ENCODE results near the gene RASSF3.

Gene RASSF3

GRCh38 chr12:64679487-64680001 is 69.2 kb downstream of the RASSF3 start:
- no peak for TF ChIP-seq EZH2 (IDR thresholded peaks at IDR 0.05; ENCODE audit: borderline replicate concordance, low read length)
- H3K9me3 ChIP-seq (ENCODE audit: low read length), result no peaks in the 10 kb centered on the region
- H2AFZ ChIP-seq (ENCODE audit: low read length), result no peak overlapping the region
- H4K20me1 ChIP-seq (ENCODE audit: insufficient read depth, low read length), result no peaks in the 10 kb centered on the region
- H3K79me2 ChIP-seq (ENCODE audit: insufficient read depth, low read length), result no peaks in the 10 kb centered on the region
- peak overlapping the region; percentile 23 for H3K27ac ChIP-seq (ENCODE audit: low read depth, low read length, poor library complexity, severe bottlenecking)
- H3K4me3 ChIP-seq (ENCODE audit: low read depth, low read length, poor library complexity, severe bottlenecking), result peak overlapping the region; percentile 12
- H3K36me3 ChIP-seq (ENCODE audit: insufficient read depth, low read length), result peaks cover 1% of the 10 kb centered on the region; the same call in 1 of the 2 replicates
- H3K4me1 ChIP-seq (ENCODE audit: insufficient read depth, low read length, severe bottlenecking), result peaks cover 22% of the 10 kb centered on the region
- H3F3A ChIP-seq (ENCODE audit: insufficient read depth, low read length), result no peaks in the 10 kb centered on the region
- H3K9me2 ChIP-seq (ENCODE audit: low read depth, low read length), result no peaks in the 10 kb centered on the region
- no peaks in the 10 kb centered on the region for H3K27me3 ChIP-seq (ENCODE audit: insufficient read depth, low read length)
- H3K4me2 ChIP-seq (ENCODE audit: low read length), result peak overlapping the region; percentile 41
- H3K9ac ChIP-seq (ENCODE audit: low read length), result no peak overlapping the region

DNA sequence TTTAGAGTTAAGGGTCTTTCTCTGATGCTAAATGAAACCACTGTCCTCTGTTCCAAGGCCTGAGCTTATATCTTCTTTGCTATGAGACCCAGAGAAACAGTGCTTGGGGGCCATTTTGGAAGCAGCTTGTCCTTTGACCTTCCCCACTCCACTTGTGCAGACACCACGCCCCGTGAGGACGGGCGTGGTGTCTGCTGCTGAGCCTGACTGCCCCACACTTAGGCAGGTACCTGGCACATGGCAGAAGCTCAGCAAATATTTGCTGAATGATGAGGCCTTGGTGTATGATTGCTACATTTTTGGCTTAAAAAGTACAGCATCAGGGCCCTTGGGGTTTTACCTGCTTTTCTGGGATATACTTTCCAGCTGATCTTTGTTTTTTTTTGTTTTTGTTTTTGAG is 69.9 kb downstream of the RASSF3 start:
- TF ChIP-seq, protein P1, sequence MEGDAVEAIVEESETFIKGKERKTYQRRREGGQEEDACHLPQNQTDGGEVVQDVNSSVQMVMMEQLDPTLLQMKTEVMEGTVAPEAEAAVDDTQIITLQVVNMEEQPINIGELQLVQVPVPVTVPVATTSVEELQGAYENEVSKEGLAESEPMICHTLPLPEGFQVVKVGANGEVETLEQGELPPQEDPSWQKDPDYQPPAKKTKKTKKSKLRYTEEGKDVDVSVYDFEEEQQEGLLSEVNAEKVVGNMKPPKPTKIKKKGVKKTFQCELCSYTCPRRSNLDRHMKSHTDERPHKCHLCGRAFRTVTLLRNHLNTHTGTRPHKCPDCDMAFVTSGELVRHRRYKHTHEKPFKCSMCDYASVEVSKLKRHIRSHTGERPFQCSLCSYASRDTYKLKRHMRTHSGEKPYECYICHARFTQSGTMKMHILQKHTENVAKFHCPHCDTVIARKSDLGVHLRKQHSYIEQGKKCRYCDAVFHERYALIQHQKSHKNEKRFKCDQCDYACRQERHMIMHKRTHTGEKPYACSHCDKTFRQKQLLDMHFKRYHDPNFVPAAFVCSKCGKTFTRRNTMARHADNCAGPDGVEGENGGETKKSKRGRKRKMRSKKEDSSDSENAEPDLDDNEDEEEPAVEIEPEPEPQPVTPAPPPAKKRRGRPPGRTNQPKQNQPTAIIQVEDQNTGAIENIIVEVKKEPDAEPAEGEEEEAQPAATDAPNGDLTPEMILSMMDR (IDR thresholded peaks at IDR 0.05; ENCODE audit: low read length), result no peak
- no peak for TF ChIP-seq EZH2 (IDR thresholded peaks at IDR 0.05; ENCODE audit: borderline replicate concordance, low read length)
- Histone ChIP-seq H3K27ac (ENCODE audit: low read depth, low read length, poor library complexity, severe bottlenecking) (no peak overlapping the region), H3K9ac (ENCODE audit: low read length) (no peak overlapping the region), H4K20me1 (ENCODE audit: insufficient read depth, low read length) (no peaks in the 10 kb centered on the region), H2AFZ (ENCODE audit: low read length) (no peak overlapping the region), H3K4me2 (ENCODE audit: low read length) (peak overlapping the region; percentile 41), H3F3A (ENCODE audit: insufficient read depth, low read length) (no peaks in the 10 kb centered on the region), H3K9me3 (ENCODE audit: low read length) (no peaks in the 10 kb centered on the region), H3K9me2 (ENCODE audit: low read depth, low read length) (no peaks in the 10 kb centered on the region), H3K79me2 (ENCODE audit: insufficient read depth, low read length) (no peaks in the 10 kb centered on the region), H3K4me3 (ENCODE audit: low read depth, low read length, poor library complexity, severe bottlenecking) (no peak overlapping the region), H3K4me1 (ENCODE audit: insufficient read depth, low read length, severe bottlenecking) (peaks cover 20% of the 10 kb centered on the region), H3K36me3 (ENCODE audit: insufficient read depth, low read length) (peaks cover 8% of the 10 kb centered on the region), H3K27me3 (ENCODE audit: insufficient read depth, low read length) (no peaks in the 10 kb centered on the region)

DNA sequence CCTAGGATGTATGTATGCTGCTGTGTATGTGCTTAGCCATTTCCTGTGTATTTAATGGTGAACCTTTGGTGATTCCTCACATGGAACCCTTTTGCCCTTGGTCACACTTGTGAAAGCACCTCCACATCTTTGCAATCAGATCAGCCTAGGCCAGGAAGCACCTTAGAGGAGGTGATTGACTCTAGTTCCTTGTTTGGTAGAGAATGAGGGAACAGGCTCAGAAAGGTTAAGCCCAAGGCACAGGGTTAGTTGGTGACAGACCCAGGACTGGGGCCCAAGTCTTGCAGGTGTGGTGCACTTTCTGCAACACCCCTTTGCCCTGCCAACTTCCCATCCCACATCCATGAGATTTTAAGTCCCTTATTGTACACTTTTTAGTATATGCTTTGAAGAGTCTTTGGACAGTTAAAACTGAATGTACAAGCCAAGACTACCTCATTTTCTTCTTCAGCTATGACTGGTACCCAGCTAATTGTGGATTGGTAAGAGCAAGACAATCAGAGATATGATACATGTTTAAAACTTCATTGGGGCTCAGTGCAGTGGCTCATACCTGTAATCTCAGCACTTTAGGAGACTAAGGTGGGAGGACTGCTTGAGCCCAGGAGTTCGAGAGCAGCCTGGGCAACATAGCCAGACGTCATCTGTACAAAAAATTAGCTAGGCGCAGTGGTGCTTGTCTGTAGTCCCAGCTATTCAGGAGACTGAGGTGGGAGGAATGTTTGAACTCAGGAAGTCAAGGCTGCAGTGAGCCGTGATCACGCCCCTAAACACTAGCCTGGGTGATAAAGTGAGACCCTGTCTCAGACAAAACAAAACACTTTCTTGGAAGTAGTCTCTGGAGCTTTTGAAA is 71.1 kb downstream of the RASSF3 start:
- H3K4me3 ChIP-seq (ENCODE audit: low read depth, low read length, poor library complexity, severe bottlenecking), result no peak overlapping the region
- H3K27ac ChIP-seq (ENCODE audit: low read depth, low read length, poor library complexity, severe bottlenecking), result no peak overlapping the region
- H3K79me2 ChIP-seq (ENCODE audit: insufficient read depth, low read length), result no peaks in the 10 kb centered on the region
- TF ChIP-seq EZH2 (IDR thresholded peaks at IDR 0.05; ENCODE audit: borderline replicate concordance, low read length), result no peak
- TF ChIP-seq, protein P1 (IDR thresholded peaks at IDR 0.05; ENCODE audit: low read length), result no peak
- no peaks in the 10 kb centered on the region for H3F3A ChIP-seq (ENCODE audit: insufficient read depth, low read length)
- no peak overlapping the region for H3K9ac ChIP-seq (ENCODE audit: low read length)
- H3K4me1 ChIP-seq (ENCODE audit: insufficient read depth, low read length, severe bottlenecking), result peaks cover 20% of the 10 kb centered on the region
- no peaks in the 10 kb centered on the region for H3K9me2 ChIP-seq (ENCODE audit: low read depth, low read length)
- H3K36me3 ChIP-seq (ENCODE audit: insufficient read depth, low read length), result peaks cover 17% of the 10 kb centered on the region
- no peaks in the 10 kb centered on the region for H4K20me1 ChIP-seq (ENCODE audit: insufficient read depth, low read length)
- no peak overlapping the region for H3K4me2 ChIP-seq (ENCODE audit: low read length)
- no peaks in the 10 kb centered on the region for H3K27me3 ChIP-seq (ENCODE audit: insufficient read depth, low read length)
- H2AFZ ChIP-seq (ENCODE audit: low read length), result no peak overlapping the region
- H3K9me3 ChIP-seq (ENCODE audit: low read length), result no peaks in the 10 kb centered on the region
